Retina (tissue), 1 donor: ENCODE measurements around the gene SFXN5.

Source experiments
- DNase-seq: peaks from one replicate; pipeline ENCODE4 v3.0.0-alpha.2; 2016

The SFXN5 gene

GRCh38 chr2:72972352-72973136, 99.0 kb downstream of the SFXN5 start:
- DNase-seq = no peak

GRCh38 chr2:72971036-72971435, 100.5 kb downstream of the SFXN5 start:
- DNase-seq = no peak

GRCh38 chr2:72969706-72970105, 101.8 kb downstream of the SFXN5 start:
- DNase-seq = no peak

GRCh38 chr2:72968286-72968685, 103.2 kb downstream of the SFXN5 start:
- no peak for DNase-seq

GRCh38 chr2:72965770-72966450, 105.6 kb downstream of the SFXN5 start:
- no peak for DNase-seq

- no peak for DNase-seq
Observed at GRCh38 chr2:72965016-72965415, 106.5 kb downstream of the SFXN5 start.

- no peak for DNase-seq
Observed at GRCh38 chr2:72964146-72964525, 107.4 kb downstream of the SFXN5 start.

GRCh38 chr2:72963423-72964145, 107.9 kb downstream of the SFXN5 start:
- no peak for DNase-seq

GRCh38 chr2:72962911-72963310, 108.6 kb downstream of the SFXN5 start:
- DNase-seq = no peak

GRCh38 chr2:72961853-72962468, 109.6 kb downstream of the SFXN5 start:
- no peak for DNase-seq

- DNase-seq = no peak
Observed at GRCh38 chr2:72961036-72961720, 110.3 kb downstream of the SFXN5 start.

GRCh38 chr2:72959995-72960981, 111.2 kb downstream of the SFXN5 start:
- DNase-seq = no peak

GRCh38 chr2:72959554-72959953, 112.0 kb downstream of the SFXN5 start:
- no peak for DNase-seq

- DNase-seq = no peak
Observed at GRCh38 chr2:72958542-72959385, 112.7 kb downstream of the SFXN5 start.

- no peak for DNase-seq
Observed at GRCh38 chr2:72956936-72957335, 114.6 kb downstream of the SFXN5 start.

GRCh38 chr2:72956050-72956395, 115.5 kb downstream of the SFXN5 start:
- DNase-seq = no peak

- DNase-seq = peak; percentile 85
Observed at GRCh38 chr2:72955228-72956049, 116.1 kb downstream of the SFXN5 start.

- DNase-seq = peak; percentile 36
Observed at GRCh38 chr2:72954376-72955227, 116.9 kb downstream of the SFXN5 start.

- peak; percentile 17 for DNase-seq
Observed at GRCh38 chr2:72953976-72954375, 117.5 kb downstream of the SFXN5 start.
